HG03280 (cell line): ENCODE results near the gene GBP6.
"Not testable (repeated sequence)": the region's sequence is repeated elsewhere in the genome, so short reads cannot be mapped to it uniquely, and the experiment has no call there.

Experiments
- ATAC-seq: cut with Tn5 transposase; IDR thresholded peaks from one replicate; pipeline ENCODE4 v1.9.1; 2021; ENCODE audit warnings: mild to moderate bottlenecking, moderate library complexity; ENCODE audit not compliant: unreplicated experiment

GBP6 gene, protein sequence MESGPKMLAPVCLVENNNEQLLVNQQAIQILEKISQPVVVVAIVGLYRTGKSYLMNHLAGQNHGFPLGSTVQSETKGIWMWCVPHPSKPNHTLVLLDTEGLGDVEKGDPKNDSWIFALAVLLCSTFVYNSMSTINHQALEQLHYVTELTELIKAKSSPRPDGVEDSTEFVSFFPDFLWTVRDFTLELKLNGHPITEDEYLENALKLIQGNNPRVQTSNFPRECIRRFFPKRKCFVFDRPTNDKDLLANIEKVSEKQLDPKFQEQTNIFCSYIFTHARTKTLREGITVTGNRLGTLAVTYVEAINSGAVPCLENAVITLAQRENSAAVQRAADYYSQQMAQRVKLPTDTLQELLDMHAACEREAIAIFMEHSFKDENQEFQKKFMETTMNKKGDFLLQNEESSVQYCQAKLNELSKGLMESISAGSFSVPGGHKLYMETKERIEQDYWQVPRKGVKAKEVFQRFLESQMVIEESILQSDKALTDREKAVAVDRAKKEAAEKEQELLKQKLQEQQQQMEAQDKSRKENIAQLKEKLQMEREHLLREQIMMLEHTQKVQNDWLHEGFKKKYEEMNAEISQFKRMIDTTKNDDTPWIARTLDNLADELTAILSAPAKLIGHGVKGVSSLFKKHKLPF

DNA sequence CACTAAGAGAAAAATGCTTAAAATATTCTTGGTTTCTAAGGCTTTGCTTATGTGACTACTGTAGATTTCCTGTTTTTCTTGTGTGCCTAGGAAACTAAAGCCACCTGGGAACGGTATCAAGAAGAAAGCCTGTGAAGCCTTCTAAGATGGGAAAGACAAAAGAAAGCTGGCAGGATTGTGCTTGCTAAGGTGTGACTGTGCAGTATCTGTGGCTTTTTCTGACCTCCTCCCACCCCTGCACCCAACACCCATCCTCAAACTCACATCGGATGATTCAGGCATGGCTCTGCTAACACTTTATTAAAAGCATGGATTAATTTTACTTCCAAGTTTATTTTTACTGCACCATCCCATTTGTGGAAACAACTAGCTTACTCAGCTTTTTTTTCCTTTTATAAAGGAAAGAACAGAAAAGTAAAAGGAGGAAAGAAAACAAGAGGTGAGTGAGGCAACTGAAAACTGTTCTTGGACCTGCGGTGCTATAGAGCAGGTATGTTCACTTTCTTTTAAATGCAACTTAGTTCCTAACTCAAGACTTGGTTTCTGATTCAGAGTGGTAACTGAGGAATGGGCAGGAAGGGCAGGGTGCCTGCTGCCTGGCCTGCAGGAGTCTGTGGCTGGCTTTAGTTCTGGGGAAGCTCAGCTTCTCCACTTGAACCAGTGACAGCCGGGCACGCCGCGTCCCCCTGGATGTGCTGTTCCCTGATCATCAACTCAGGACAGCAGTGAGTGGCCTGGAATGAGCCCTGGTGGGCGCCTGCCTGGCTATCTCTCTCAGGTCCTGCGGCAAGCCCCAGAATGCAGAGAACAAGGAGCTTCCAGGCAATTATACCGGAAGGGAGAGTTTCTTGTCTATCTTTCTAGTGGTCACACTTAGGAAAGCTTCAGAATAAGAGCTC is at the start of gene GBP6:
Gene GBP6 (plus strand): TSS at position 422 of the 899 bp plus-strand sequence. CDS start 4,493 bp downstream, outside the sequence.
- ATAC-seq = no peak

DNA sequence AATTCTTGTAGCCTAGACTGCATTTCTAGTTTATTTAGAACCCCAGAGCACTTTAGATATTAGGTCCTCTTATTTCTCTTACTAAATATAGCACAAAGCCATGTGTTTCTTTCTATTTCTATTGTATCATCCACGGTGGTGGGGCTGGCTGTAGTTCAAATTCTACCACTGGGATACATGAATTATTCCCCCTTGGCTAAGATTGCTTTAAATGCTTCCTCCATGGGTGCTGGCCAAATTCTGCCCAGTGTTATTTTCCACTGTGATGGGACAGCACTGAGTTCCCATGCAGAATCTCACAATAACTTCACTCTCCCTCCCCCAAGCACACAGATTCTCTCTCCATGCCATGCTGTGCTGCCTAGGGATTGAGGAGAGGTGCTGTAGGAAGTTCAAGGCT is 41.5 kb upstream of the GBP6 start:
- no peak for ATAC-seq

DNA sequence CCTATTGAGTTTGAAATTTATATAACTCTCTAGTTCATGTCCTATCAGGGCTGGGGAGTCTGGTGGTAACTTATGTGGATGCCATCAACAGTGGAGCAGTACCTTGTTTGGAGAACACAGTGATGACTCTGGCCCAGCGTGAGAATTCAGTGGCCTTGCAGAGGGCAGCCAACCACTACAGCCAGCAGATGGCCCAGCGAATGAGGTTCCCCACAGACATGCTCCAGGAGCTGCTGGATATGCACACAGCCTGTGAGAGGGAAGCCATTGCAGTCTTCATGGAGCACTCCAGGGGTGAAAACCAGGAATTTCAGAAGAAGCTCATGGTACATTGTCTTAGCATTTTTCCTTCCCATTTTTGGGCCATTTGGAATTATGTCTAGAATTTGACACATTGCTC is 32.0 kb upstream of the GBP6 start:
- no peak for ATAC-seq

DNA sequence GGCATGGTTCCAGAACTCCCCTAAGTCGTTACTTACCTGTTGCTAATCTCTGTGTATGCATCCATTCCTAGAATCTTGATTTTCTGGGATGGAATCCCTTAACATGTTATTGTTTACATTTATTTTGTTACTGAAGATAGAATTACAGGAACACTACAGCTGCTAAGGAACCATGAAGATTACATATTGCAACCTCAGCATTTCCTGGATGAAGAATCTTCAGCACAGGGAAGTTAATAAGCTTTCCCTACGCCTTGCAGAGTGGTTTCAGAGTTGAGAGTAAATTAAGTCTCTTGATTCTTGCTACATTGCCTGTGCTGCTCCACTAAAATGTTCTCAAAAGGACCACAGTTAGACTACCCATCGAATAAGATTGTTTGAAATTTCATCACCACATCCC is 31.4 kb upstream of the GBP6 start:
- ATAC-seq = no peak

DNA sequence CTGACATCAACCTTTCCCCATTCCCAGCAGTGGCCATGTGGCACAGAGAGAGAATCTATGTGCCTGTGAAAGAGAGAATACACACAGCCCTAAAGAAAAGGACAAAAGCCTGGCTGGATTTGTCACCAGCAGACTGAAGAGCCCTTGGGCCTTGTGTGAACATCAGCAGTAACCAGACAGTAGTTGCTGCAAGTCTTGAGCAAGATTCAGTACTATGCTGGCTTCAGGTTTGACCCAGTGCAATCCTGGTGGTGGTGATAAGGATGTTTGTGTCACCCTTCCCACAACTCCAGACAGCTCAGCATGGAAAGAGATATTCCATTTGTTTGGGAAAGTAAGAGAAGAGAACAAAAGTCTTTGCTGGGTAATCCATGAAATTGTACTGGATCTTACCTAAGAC is 28.4 kb upstream of the GBP6 start:
- no peak for ATAC-seq

DNA sequence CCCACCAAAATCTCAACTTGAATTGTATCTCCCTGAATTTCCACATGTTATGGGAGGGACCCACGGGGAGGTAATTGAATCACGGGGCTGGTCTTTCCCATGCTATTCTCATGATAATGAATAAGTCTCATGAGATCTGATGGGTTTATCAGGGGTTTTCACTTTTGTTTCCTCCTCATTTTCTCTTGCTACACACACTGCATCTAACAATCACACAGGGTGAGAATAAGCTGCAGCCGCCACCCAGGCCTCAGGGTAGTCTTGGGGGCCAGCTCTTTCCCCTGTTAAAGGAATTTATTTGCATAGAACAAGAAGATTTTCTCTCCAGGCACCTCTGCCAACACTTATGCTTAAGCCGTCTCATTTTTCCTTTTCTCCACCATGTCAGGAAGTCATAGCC is 26.0 kb upstream of the GBP6 start:
- no peak for ATAC-seq

DNA sequence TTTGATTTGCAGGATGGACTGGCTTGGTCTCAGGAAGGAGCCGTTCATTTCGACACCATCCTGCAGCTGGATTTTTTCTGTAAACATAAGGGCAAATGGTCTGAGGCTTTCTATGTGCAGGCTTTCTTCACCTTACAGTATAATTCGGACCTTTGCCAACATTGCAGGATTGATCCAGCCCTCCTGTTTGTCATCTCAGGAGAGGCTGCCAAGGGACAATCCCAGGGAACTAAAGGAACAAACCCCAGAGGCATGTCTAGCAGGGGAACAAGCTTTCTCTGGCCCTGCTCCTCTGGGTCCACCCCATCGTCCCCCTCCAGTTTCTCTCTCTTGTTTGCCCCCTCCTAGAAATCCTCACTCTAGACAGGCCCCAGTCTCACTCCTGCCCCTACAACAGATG is 24.8 kb upstream of the GBP6 start:
- no peak for ATAC-seq

DNA sequence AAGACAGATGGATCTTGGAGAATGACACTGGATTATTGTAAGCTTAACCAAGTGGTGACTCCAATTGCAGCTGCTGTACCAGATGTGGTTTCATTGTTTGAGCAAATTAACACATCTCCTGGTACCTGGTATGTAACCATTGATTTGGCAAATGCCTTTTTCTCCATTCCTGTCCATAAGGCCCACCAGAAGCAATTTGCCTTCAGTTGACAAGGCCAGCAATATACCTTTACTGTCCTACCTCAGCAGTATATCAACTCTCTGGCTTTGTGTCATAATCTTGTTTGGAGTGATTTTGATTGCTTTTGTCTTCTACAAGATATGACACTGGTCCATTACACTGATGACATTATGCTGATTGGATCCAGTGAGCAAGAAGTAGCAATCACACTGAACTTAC is 18.4 kb upstream of the GBP6 start:
- ATAC-seq = not testable (repeated sequence)

DNA sequence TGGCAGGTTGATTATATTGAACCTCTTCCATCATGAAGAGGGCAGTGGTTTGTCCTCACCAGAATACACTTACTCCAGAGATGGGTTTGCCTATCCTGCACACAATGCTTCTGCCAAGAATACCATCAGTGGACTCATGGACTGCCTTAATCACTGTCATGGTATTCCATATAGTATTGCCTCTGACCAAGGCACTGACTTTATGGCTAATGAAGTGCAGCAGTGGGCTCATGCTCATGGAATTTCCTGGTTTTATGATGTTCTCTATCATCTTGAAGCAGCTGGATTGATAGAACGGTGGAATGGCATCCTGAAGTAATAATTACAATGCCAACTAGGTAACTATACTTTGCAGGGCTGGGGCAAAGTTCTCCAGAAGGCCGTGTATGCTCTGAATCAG is 16.6 kb upstream of the GBP6 start:
- ATAC-seq = no peak

DNA sequence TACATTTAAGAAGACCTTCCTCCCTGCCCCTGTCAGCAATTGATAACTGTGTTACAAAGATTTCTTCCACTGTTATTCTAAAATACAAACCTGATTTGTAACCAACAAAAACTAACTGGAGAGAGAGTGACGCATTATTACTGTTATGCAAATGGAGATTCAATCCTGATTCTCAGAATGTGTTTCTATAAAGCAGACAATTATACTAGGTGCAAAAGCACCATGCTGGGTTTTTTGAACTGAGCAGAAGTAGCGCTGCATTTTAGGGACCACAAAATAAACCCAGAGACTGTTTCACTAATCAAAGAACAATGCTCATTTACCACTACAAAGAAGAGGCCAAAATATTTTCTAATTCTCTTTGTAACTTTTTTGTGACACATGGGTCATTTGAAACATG is 13.6 kb upstream of the GBP6 start:
- ATAC-seq = no peak

DNA sequence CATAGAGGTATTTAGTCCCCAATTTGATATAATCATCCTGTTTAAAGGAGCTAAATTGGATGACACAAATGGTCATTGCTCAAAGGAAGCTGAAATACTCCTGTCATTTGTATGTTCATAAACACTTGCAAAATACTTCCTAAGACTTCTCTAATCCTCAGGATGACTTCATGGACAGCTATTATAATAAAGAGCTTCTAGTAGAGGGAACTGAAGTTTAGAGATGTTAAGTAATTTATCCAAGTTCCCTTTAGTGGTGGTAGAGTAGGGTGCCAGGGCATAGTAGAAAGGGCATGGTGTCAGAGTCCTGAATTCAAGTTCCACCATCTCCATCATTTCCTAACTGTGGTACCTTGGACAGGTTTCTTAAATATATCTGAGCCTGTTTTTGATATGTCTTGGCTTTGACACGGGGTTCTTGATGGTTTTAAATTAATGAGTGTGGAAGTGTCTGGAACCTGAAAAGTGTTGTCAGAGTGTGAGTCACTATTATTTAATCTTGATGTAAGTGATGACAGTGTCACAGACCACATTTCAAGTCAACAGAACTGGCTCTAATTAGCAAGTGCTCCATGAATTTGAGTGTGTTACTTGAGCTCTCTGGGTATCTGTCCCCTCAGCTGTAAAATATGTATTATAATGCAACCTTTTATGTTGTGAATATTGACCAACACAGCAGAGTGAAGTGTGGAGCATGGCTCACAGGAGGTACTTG is 12.1 kb upstream of the GBP6 start:
- no peak for ATAC-seq

DNA sequence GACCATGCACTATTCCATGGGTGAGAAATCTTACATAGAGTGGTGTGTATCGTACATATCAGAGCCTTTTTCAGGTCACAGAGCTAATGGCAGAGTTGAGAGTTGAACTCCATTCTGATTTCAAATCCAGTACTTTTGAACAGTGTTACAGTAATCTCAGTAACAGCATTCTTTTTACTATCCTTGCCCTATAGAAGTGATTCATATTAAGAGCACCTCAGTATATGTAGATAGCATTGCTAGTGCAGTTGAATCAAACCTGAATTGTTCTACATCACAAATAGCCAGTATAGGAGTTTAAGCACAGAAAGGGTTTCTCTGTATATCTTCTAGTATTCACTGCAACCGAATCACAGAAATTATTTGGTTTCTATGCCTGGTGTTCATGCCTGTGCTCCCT is 11.4 kb upstream of the GBP6 start:
- no peak for ATAC-seq

DNA sequence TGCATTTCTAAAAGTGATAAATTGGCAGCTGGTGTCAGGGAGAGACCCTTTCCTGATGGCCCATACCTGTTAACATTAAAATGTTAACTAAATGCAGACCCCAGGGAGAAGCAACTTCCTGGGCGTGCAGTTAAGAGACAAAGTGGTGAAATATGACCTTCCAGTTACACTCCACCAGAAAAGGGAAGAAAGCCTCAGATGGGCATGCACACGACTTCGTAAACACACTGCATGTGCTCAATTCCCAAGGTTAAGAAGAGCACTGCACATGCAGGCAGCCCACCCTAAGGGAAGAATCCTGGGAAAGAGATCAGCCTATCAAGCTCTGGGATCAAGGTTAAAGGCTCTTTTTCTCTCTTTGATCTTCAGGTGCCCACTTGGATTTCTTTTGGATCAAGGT is 9.7 kb upstream of the GBP6 start:
- ATAC-seq = no peak

DNA sequence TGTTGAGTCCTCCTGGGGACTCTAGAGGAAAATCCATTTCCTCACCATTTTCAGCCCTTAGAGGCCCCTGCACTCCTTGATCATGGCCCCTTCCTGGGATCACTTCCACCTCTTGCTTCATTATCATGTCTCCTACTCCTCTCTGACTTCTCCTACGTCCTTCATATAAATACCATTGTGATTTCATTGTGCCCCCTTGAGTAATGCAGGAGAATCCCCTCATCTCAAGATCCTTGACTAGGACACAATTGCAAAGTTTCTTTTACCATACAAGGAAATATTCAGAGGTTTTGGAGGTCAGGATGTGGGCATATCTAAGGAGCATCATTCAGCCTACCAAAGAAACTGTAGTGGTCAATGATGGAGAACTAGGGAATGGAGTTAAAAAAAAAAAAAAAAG is 8.8 kb upstream of the GBP6 start:
- no peak for ATAC-seq

DNA sequence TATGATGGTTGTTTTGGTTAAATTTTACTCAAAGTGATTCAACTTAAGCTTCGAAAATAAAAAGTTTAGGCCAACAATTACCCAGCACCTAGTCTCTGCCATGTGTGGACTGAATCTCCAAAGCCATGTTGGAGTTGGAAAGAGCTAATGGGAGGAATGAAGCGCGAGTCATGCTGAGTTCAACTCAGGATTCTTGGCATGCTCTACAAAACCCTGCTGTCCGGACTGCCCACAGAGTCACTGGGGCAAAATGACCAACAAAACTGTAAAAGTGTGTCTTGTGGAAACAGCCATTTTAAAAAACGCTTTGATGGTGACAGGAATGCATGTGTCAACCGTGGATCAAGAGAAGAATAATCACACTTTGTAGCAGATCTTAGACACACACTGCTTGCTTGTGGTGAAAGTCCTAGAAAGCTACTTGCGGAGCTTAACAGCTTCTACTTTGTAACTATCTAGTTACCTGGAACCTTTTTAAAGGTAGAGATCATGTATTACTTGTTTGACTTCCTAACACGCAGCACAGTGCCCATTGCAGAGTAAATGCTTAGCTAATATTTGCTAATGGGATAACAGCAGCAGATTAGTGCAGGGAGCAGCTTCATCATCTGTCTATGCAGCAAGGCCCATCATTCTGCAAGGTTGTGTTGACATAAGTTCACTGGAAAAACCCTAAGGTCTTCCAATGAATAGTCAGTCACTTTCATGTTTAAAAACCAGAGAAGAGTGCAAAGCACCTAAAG is 7.0 kb upstream of the GBP6 start:
- no peak for ATAC-seq

DNA sequence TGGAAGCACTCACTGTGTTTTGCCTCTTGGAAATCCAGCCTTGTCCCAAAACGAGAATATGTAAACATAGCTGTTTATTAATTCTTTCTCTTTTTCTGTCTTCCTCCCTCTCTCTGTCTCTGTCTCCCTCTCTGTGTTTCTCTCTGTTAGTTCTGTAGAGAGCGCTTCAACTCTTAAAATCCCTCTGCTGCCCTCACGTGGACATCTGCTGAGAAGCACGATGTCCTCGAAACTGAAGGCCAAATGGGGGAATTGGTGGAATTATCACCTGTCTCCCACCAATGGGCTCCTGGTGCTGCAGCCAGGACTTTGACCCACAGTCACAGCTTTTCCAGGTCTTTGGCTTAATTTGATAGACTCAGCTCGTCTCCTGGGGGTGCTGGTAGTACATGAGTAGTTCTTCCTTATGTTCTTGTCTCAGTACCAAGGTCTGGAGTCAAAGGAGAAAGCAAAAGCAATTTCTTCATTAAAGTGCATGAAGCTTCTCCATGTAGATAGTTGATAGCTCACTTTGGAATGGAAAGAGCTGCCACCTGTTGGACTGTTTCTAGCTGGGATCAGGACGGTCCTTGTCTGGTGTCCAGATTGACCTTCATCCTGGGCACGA is 5.5 kb upstream of the GBP6 start:
- ATAC-seq = peak; percentile 69

DNA sequence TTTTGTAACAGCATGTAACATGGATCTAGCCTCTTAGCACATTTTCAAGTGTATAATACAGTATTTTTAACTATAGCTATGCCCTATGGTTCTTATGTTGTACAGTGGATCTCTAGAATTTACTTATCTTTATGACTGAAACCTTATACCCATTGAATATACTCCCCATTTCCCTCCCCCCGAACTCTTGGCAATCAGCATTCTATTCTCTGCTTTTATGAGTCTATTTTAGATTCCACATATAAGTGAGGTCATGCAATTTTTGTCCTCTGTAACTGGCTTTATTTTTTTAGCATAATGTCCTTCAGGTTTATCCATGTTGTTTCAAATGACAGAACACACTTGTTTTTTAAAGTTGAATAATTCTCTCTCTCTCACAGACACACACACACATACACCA is 3.1 kb upstream of the GBP6 start:
- ATAC-seq = no peak

DNA sequence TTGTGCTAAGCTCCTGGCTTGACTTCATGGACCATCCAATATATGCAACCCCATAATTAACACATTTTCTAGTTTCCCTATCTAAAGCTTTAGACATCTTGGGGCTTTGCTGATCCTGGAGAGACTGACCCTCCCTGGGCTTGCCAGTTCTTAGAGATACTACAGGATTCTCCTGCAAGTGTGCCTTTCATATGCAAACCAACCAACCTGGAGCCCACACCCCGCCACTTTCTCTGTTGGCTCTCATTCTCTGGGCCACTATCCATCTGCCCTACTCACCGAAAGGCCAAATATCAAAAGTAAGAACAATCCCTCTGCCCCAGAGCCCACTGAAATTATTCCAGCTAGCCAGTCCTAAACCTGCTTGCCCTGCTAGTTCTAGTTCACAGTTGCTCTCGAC is 2.2 kb upstream of the GBP6 start:
- no peak for ATAC-seq

DNA sequence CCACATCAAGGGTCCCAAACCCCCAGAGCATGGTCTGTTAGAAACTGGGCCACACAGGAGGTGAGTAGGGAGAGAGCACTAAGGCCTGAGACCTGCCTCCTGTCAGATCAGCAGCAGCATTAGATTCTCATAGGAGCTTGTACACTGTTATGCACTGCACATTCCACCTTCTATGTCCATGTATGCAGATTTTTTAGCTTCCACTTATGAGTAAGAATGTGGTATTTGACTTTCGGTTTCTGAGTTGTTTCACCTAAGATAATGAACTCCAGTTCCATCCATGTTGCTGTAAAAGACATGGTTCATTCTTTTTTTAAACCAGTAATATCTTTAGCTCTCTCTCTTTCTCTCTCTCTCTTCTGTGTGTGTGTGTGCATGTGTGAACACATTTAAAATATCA is 663 bp upstream of the GBP6 start:
- peak; percentile 63 for ATAC-seq
